ENCODE measurements around the gene TGDS.

The TGDS gene

DNA sequence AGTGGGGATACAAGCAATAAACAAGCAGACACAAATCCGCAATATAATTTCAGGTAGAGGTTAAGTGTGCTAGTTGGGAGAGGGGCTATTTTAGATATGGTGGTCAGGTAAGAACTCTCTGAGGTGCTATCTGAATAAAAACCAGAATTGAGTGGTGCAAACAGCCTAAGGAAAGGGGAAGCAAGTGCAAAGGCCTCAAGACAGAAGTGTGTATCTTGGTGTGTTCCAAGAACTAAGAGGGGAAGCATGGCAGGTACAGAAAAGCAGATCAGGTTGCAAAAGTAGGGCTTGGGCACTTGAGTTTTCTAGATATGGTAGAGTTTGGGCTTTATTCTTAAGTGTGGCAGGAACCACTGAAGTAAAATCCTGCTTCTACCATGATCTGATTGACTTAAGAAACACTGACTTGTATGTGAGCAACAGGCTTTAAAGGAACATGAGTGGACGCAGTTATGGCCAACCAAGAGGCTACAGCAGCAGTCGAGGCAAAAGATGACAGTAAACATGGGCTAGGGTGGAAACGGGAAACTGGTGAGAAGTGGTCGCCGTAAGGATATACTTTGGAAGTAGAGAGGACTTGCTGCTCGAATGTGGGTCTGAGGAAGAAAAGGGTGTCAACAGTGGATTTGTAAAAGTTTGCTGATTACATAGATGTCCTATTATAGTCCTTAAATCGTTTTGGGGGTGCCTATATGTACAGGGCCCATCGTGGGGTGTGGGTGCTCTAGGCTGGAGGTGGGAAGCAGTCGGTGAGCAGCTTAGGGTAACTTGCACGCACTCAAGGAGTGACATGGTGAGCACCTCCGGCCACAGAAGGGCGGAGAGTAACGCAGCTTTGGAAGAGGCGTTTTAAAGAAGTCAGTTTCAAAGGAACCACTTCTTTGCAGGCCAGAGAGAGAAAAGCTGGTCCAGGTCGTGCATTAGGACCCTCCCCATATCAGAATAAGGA is 677 bp downstream of the TGDS start:
- Histone ChIP-seq H3K9me3 (ENCODE audit: control insufficient read depth, low read length) (no peaks in the 10 kb centered on the region), H3K4ac (ENCODE audit: low read depth in 1 of 2, low read length in 2 of 2) (peak overlapping the region; percentile 67 to 75)

GRCh38 chr13:94590744-94591143 is 5.2 kb downstream of the TGDS start:
- no peak overlapping the region for H2BK12ac ChIP-seq (ENCODE audit: low read length in 2 of 2)
- H2BK5ac ChIP-seq (ENCODE audit: low read depth, low read length, poor library complexity, severe bottlenecking) = no peak overlapping the region
- H3K23ac ChIP-seq (ENCODE audit: low read length in 2 of 2) = no peak overlapping the region
- H3K36me3 ChIP-seq (ENCODE audit: control insufficient read depth in 1 of 2, insufficient read depth in 2 of 2, low read depth in 1 of 2, low read length in 2 of 2) = peaks cover 10 to 47% of the 10 kb centered on the region in 2 experiments
- H3K27ac ChIP-seq (ENCODE audit: low read length, poor library complexity, severe bottlenecking) = no peak overlapping the region
- no peak overlapping the region for H2AK5ac ChIP-seq (ENCODE audit: low read length, severe bottlenecking)
- DNase-seq = no peak
- H3K9me3 ChIP-seq (ENCODE audit: control insufficient read depth, low read length) = no peaks in the 10 kb centered on the region
- H3K14ac ChIP-seq (ENCODE audit: low read length in 2 of 2) = no peak overlapping the region
- peaks cover 3% of the 10 kb centered on the region for H3K4me1 ChIP-seq (ENCODE audit: control insufficient read depth, insufficient read depth, low read depth, low read length)
- H3K4me2 ChIP-seq (ENCODE audit: low read length, poor library complexity, severe bottlenecking) = no peak overlapping the region
- H3K27me3 ChIP-seq (ENCODE audit: control insufficient read depth in 1 of 2, insufficient read depth in 1 of 2, low read length in 2 of 2) = no peaks in the 10 kb centered on the region
- H3K9ac ChIP-seq (ENCODE audit: low read length) = no peak overlapping the region
- no peak overlapping the region for H2BK15ac ChIP-seq (ENCODE audit: low read depth, poor library complexity, severe bottlenecking)
- H4K91ac ChIP-seq (ENCODE audit: low read length) = no peak overlapping the region
- peaks cover 10% of the 10 kb centered on the region for H3K79me1 ChIP-seq (replicated peaks; ENCODE audit: low read length, poor library complexity, severe bottlenecking)
- H2BK120ac ChIP-seq (ENCODE audit: low read depth, low read length) = no peak overlapping the region
- H4K8ac ChIP-seq (ENCODE audit: low read length) = no peak overlapping the region
- H3K4ac ChIP-seq (ENCODE audit: low read depth in 1 of 2, low read length in 2 of 2) = no peak overlapping the region
- H2AFZ ChIP-seq (ENCODE audit: low read depth, low read length) = no peak overlapping the region
- no peak overlapping the region for H3K4me3 ChIP-seq (ENCODE audit: insufficient read depth in 1 of 2, low read depth in 1 of 2, low read length in 2 of 2)
- 100% methylated on average over 3 of the region's 3 CpGs for WGBS
- H3K18ac ChIP-seq (ENCODE audit: low read depth in 1 of 2, low read length in 2 of 2) = no peak overlapping the region

More for the DNA sequence above, 677 bp downstream of the TGDS start:
- Histone ChIP-seq H2AFZ (ENCODE audit: low read depth, low read length) (peak overlapping the region; percentile 59), H3K27me3 (ENCODE audit: control insufficient read depth in 1 of 2, insufficient read depth in 1 of 2, low read length in 2 of 2) (no peaks in the 10 kb centered on the region), H2BK120ac (ENCODE audit: low read depth, low read length) (no peak overlapping the region), H4K91ac (ENCODE audit: low read length) (peak overlapping the region; percentile 30), H2BK12ac (ENCODE audit: low read length in 2 of 2) (peak overlapping the region in 1 of 2 experiments; percentile 89), H3K4me2 (ENCODE audit: low read length, poor library complexity, severe bottlenecking) (peak overlapping the region; percentile 87), H3K36me3 (ENCODE audit: control insufficient read depth in 1 of 2, insufficient read depth in 2 of 2, low read depth in 1 of 2, low read length in 2 of 2) (peaks cover 7 to 19% of the 10 kb centered on the region in 2 experiments), H3K27ac (ENCODE audit: low read length, poor library complexity, severe bottlenecking) (peak overlapping the region; percentile 58), H2BK5ac (ENCODE audit: low read depth, low read length, poor library complexity, severe bottlenecking) (no peak overlapping the region), H4K8ac (ENCODE audit: low read length) (peak overlapping the region; percentile 91), H2AK5ac (ENCODE audit: low read length, severe bottlenecking) (no peak overlapping the region), H3K9ac (ENCODE audit: low read length) (peak overlapping the region; percentile 98), H3K14ac (ENCODE audit: low read length in 2 of 2) (peak overlapping the region in 1 of 2 experiments; percentile 69), H2BK15ac (ENCODE audit: low read depth, poor library complexity, severe bottlenecking) (peak overlapping the region; percentile 12), H3K18ac (ENCODE audit: low read depth in 1 of 2, low read length in 2 of 2) (peak overlapping the region; percentile 74 to 89), H3K79me1 (replicated peaks; ENCODE audit: low read length, poor library complexity, severe bottlenecking) (peaks cover 12% of the 10 kb centered on the region), H3K4me1 (ENCODE audit: control insufficient read depth, insufficient read depth, low read depth, low read length) (peaks cover 6% of the 10 kb centered on the region), H3K23ac (ENCODE audit: low read length in 2 of 2) (no peak overlapping the region), H3K4me3 (ENCODE audit: insufficient read depth in 1 of 2, low read depth in 1 of 2, low read length in 2 of 2) (peak overlapping the region; percentile 69 to 96)
- DNase-seq = peak; percentile 53
- WGBS = 12% methylated on average over 15 of the region's 16 CpGs

DNA sequence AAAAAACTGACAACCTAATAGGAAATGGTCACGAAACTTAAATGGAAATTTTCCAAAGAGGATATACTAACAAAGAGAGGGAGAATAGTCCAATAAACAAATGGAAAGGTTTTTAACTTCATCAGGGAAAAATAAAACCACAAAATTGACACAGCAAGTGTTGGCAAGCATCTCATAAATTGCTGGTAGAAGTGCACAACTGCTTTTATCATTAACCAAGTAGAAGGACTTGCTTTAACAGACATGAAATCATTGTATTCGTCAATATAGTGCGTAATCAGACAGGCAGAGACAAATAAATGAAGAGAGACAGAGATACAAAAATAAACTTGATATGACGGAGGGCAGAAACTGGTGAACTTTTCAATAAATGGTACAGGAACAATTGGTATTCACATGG is 7.4 kb downstream of the TGDS start:
- no peak overlapping the region for H3K18ac ChIP-seq (ENCODE audit: low read depth in 1 of 2, low read length in 2 of 2)
- no peak overlapping the region for H2AK5ac ChIP-seq (ENCODE audit: low read length, severe bottlenecking)
- no peak overlapping the region for H2BK12ac ChIP-seq (ENCODE audit: low read length in 2 of 2)
- H2BK120ac ChIP-seq (ENCODE audit: low read depth, low read length) = no peak overlapping the region
- no peak overlapping the region for H3K4me2 ChIP-seq (ENCODE audit: low read length, poor library complexity, severe bottlenecking)
- peaks cover 8% of the 10 kb centered on the region for H3K79me1 ChIP-seq (replicated peaks; ENCODE audit: low read length, poor library complexity, severe bottlenecking)
- H3K36me3 ChIP-seq (ENCODE audit: control insufficient read depth in 1 of 2, insufficient read depth in 2 of 2, low read depth in 1 of 2, low read length in 2 of 2) = peaks cover 10 to 64% of the 10 kb centered on the region in 2 experiments
- H3K4me1 ChIP-seq (ENCODE audit: control insufficient read depth, insufficient read depth, low read depth, low read length) = no peaks in the 10 kb centered on the region
- no peak overlapping the region for H4K8ac ChIP-seq (ENCODE audit: low read length)
- no peak for DNase-seq
- no peak overlapping the region for H4K91ac ChIP-seq (ENCODE audit: low read length)
- no peak overlapping the region for H3K9ac ChIP-seq (ENCODE audit: low read length)
- H3K27me3 ChIP-seq (ENCODE audit: control insufficient read depth in 1 of 2, insufficient read depth in 1 of 2, low read length in 2 of 2) = no peaks in the 10 kb centered on the region
- no peak overlapping the region for H3K27ac ChIP-seq (ENCODE audit: low read length, poor library complexity, severe bottlenecking)
- H2AFZ ChIP-seq (ENCODE audit: low read depth, low read length) = no peak overlapping the region
- no peak overlapping the region for H3K14ac ChIP-seq (ENCODE audit: low read length in 2 of 2)
- no peak overlapping the region for H3K23ac ChIP-seq (ENCODE audit: low read length in 2 of 2)
- no peak overlapping the region for H3K4ac ChIP-seq (ENCODE audit: low read depth in 1 of 2, low read length in 2 of 2)
- H2BK15ac ChIP-seq (ENCODE audit: low read depth, poor library complexity, severe bottlenecking) = no peak overlapping the region
- H3K4me3 ChIP-seq (ENCODE audit: insufficient read depth in 1 of 2, low read depth in 1 of 2, low read length in 2 of 2) = no peak overlapping the region
- H2BK5ac ChIP-seq (ENCODE audit: low read depth, low read length, poor library complexity, severe bottlenecking) = no peak overlapping the region
- no peaks in the 10 kb centered on the region for H3K9me3 ChIP-seq (ENCODE audit: control insufficient read depth, low read length)
- WGBS = 99% methylated on average over 3 of the region's 4 CpGs

DNA sequence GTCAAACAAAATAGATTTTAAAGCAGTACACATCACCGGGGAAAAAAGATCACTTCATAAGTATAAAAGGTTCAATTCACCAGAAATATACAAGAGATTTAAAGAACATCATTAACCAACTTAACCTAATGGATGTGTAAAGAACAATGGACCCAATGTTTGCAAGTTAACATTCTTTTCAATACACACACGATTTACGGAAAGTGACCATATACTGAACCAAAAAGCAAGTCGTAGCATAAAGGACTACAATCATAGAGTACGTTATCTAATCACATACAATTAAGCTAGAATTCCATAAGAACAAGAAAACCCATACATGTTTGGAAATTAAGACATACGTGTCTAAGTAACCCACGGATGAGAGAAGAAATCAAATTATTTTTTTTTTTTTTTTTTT is 9.6 kb downstream of the TGDS start:
- Histone ChIP-seq H3K79me1 (replicated peaks; ENCODE audit: low read length, poor library complexity, severe bottlenecking) (peaks cover 10% of the 10 kb centered on the region), H3K4me1 (ENCODE audit: control insufficient read depth, insufficient read depth, low read depth, low read length) (no peaks in the 10 kb centered on the region), H3K27ac (ENCODE audit: low read length, poor library complexity, severe bottlenecking) (no peak overlapping the region), H3K23ac (ENCODE audit: low read length in 2 of 2) (no peak overlapping the region), H2BK120ac (ENCODE audit: low read depth, low read length) (no peak overlapping the region), H4K8ac (ENCODE audit: low read length) (no peak overlapping the region), H3K4ac (ENCODE audit: low read depth in 1 of 2, low read length in 2 of 2) (no peak overlapping the region), H2AFZ (ENCODE audit: low read depth, low read length) (no peak overlapping the region), H3K9ac (ENCODE audit: low read length) (no peak overlapping the region), H2AK5ac (ENCODE audit: low read length, severe bottlenecking) (no peak overlapping the region), H3K27me3 (ENCODE audit: control insufficient read depth in 1 of 2, insufficient read depth in 1 of 2, low read length in 2 of 2) (no peaks in the 10 kb centered on the region), H3K4me2 (ENCODE audit: low read length, poor library complexity, severe bottlenecking) (no peak overlapping the region), H3K9me3 (ENCODE audit: control insufficient read depth, low read length) (no peaks in the 10 kb centered on the region), H2BK12ac (ENCODE audit: low read length in 2 of 2) (no peak overlapping the region), H3K36me3 (ENCODE audit: control insufficient read depth in 1 of 2, insufficient read depth in 2 of 2, low read depth in 1 of 2, low read length in 2 of 2) (peaks cover 9 to 74% of the 10 kb centered on the region in 2 experiments), H3K14ac (ENCODE audit: low read length in 2 of 2) (no peak overlapping the region), H3K18ac (ENCODE audit: low read depth in 1 of 2, low read length in 2 of 2) (no peak overlapping the region), H2BK15ac (ENCODE audit: low read depth, poor library complexity, severe bottlenecking) (no peak overlapping the region), H4K91ac (ENCODE audit: low read length) (no peak overlapping the region), H2BK5ac (ENCODE audit: low read depth, low read length, poor library complexity, severe bottlenecking) (no peak overlapping the region), H3K4me3 (ENCODE audit: insufficient read depth in 1 of 2, low read depth in 1 of 2, low read length in 2 of 2) (no peak overlapping the region)
- WGBS = 96% methylated on average over 6 of the region's 7 CpGs
- DNase-seq = no peak

All from mesenchymal stem cell (in vitro differentiated cells and primary cell).